GM18870 (cell line): ENCODE data around the gene PRX.
"Not testable (repeated sequence)": the region's sequence is repeated elsewhere in the genome, so short reads cannot be mapped to it uniquely, and the experiment has no call there.

ENCODE experiments used
- ATAC-seq: cut with Tn5 transposase; IDR thresholded peaks from one replicate; pipeline ENCODE4 v1.9.1; 2021; ENCODE audit warnings: moderate library complexity; ENCODE audit not compliant: unreplicated experiment

The PRX gene

GRCh38 chr19:40418040-40418439, 4.9 kb upstream of the PRX start:
- ATAC-seq, result no peak

GRCh38 chr19:40417643-40417981, 4.4 kb upstream of the PRX start:
- no peak for ATAC-seq

GRCh38 chr19:40416918-40417642, 3.9 kb upstream of the PRX start:
- ATAC-seq, result no peak

- ATAC-seq, result no peak
Observed at GRCh38 chr19:40415768-40416167, 2.6 kb upstream of the PRX start.

GRCh38 chr19:40414542-40415535, 1.7 kb upstream of the PRX start:
- ATAC-seq, result no peak

- no peak for ATAC-seq
Observed at GRCh38 chr19:40412866-40413265, 312 bp downstream of the PRX start.

- ATAC-seq, result no peak
Observed at GRCh38 chr19:40411958-40412499, 1.1 kb downstream of the PRX start.

GRCh38 chr19:40411125-40411842, 1.9 kb downstream of the PRX start:
- ATAC-seq, result no peak

GRCh38 chr19:40410030-40410389, 3.2 kb downstream of the PRX start:
- ATAC-seq, result no peak

- not testable (repeated sequence) for ATAC-seq
Observed at GRCh38 chr19:40408598-40408925, 4.6 kb downstream of the PRX start.

GRCh38 chr19:40407714-40408597, 5.2 kb downstream of the PRX start:
- ATAC-seq, result no peak

- no peak for ATAC-seq
Observed at GRCh38 chr19:40403262-40403984, 9.8 kb downstream of the PRX start.

- ATAC-seq, result no peak
Observed at GRCh38 chr19:40400559-40400958, 12.6 kb downstream of the PRX start.

- ATAC-seq, result no peak
Observed at GRCh38 chr19:40398417-40399131, 14.6 kb downstream of the PRX start.

- ATAC-seq, result no peak
Observed at GRCh38 chr19:40397568-40397906, 15.6 kb downstream of the PRX start.

GRCh38 chr19:40396886-40397567, 16.2 kb downstream of the PRX start:
- no peak for ATAC-seq

- ATAC-seq, result no peak
Observed at GRCh38 chr19:40395956-40396355, 17.2 kb downstream of the PRX start.

GRCh38 chr19:40394816-40395210, 18.4 kb downstream of the PRX start:
- ATAC-seq, result no peak
